Brain pericyte (primary cell): ENCODE data around the gene GLDC.
"Not testable (repeated sequence)": the region's sequence is repeated elsewhere in the genome, so short reads cannot be mapped to it uniquely, and the experiment has no call there.

Source experiments
- DNase-seq: peaks from one replicate; pipeline ENCODE4 v3.0.0-alpha.2; 2012; ENCODE audit warnings: low read depth, low spot score

Gene GLDC

GRCh38 chr9:6566409-6567139 lies 79.0 kb downstream of the GLDC start:
- DNase-seq: no peak

- DNase-seq: no peak
Observed at GRCh38 chr9:6565312-6565711, 80.2 kb downstream of the GLDC start.

GRCh38 chr9:6564868-6565267 lies 80.7 kb downstream of the GLDC start:
- DNase-seq: peak; percentile 73

GRCh38 chr9:6564360-6564759 lies 81.2 kb downstream of the GLDC start:
- DNase-seq: no peak

GRCh38 chr9:6562871-6563430 lies 82.6 kb downstream of the GLDC start:
- DNase-seq: no peak

- no peak for DNase-seq
Observed at GRCh38 chr9:6562201-6562600, 83.3 kb downstream of the GLDC start.

GRCh38 chr9:6557883-6558616 lies 87.5 kb downstream of the GLDC start:
- DNase-seq: no peak

- DNase-seq: no peak
Observed at GRCh38 chr9:6553866-6554265, 91.7 kb downstream of the GLDC start.

- DNase-seq: no peak
Observed at GRCh38 chr9:6552498-6553121, 92.9 kb downstream of the GLDC start.

GRCh38 chr9:6552033-6552432 lies 93.5 kb downstream of the GLDC start:
- DNase-seq: peak; percentile 67

GRCh38 chr9:6551136-6551535 lies 94.4 kb downstream of the GLDC start:
- no peak for DNase-seq

- no peak for DNase-seq
Observed at GRCh38 chr9:6549106-6549800, 96.3 kb downstream of the GLDC start.

GRCh38 chr9:6545017-6545691 lies 100.4 kb downstream of the GLDC start:
- no peak for DNase-seq

GRCh38 chr9:6543204-6543603 lies 102.3 kb downstream of the GLDC start:
- no peak for DNase-seq

GRCh38 chr9:6542617-6543016 lies 102.9 kb downstream of the GLDC start:
- DNase-seq: not testable (repeated sequence)

- DNase-seq: no peak
Observed at GRCh38 chr9:6538666-6539071, 106.9 kb downstream of the GLDC start.

- DNase-seq: no peak
Observed at GRCh38 chr9:6535594-6535993, 109.9 kb downstream of the GLDC start.

- DNase-seq: no peak
Observed at GRCh38 chr9:6525326-6526045, 120.0 kb downstream of the GLDC start.

- no peak for DNase-seq
Observed at GRCh38 chr9:6522263-6522662, 123.3 kb downstream of the GLDC start.

- DNase-seq: no peak
Observed at GRCh38 chr9:6512085-6512657, 133.4 kb downstream of the GLDC start.
